ENCODE data around the gene KIAA1958.

DNA sequence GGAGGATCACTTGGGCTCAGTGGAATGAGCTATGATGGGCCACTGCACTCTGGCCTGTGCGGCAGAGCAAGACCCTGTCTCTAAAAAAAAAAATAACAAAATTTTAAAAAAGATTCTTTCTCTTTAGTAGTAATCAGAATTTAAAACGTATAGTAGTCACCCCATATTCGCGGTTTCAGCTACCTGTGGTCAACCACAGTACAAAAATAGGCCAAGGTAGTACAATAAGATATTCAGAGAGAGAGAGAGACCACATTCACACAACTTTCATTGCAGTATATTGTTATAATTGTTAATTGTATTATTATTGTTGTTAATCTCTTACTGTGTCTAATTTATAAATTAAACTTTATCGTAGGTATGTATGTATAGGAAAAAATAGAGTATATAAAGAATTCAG is 212.6 kb downstream of the KIAA1958 start:
- TF ChIP-seq, protein P1, sequence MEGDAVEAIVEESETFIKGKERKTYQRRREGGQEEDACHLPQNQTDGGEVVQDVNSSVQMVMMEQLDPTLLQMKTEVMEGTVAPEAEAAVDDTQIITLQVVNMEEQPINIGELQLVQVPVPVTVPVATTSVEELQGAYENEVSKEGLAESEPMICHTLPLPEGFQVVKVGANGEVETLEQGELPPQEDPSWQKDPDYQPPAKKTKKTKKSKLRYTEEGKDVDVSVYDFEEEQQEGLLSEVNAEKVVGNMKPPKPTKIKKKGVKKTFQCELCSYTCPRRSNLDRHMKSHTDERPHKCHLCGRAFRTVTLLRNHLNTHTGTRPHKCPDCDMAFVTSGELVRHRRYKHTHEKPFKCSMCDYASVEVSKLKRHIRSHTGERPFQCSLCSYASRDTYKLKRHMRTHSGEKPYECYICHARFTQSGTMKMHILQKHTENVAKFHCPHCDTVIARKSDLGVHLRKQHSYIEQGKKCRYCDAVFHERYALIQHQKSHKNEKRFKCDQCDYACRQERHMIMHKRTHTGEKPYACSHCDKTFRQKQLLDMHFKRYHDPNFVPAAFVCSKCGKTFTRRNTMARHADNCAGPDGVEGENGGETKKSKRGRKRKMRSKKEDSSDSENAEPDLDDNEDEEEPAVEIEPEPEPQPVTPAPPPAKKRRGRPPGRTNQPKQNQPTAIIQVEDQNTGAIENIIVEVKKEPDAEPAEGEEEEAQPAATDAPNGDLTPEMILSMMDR (IDR thresholded peaks at IDR 0.05 in 2 of 3, conservative IDR thresholded peaks at IDR 0.05 in 1 of 3; ENCODE audit: borderline replicate concordance in 1 of 3, insufficient read depth in 1 of 3, low read depth in 2 of 3, low read length in 2 of 3) = no peak
- TF ChIP-seq FOSL1 (IDR thresholded peaks at IDR 0.05; ENCODE audit: low read depth) = no peak
- no peak for TF ChIP-seq POLR2A (IDR thresholded peaks at IDR 0.05; ENCODE audit: borderline replicate concordance, extremely low read depth, insufficient read depth, insufficient read length)

Measured in HCT116 (cell line).